HL-60 (cell line): ENCODE results near the gene IFI16.

Experiments used
- DNase-seq, 2 experiments: peaks; one replicate each; pipeline ENCODE4 v3.0.0-alpha.2; 2010 to 2020; ENCODE audit warnings: low read depth in 1 of 2, low spot score in 1 of 2
- H3K27ac ChIP-seq: fragments of 250-450 bp; sonication (Bioruptor Pico); replicated peaks from 2 replicates; pipeline ENCODE4 v1.5.1; 2020; ENCODE audit warnings: mild to moderate bottlenecking, moderate library complexity
- H3K27me3 ChIP-seq: fragments of 250-450 bp; sonication (Bioruptor Pico); 2 replicates; pipeline ENCODE4 v1.5.1; 2021; ENCODE audit warnings: mild to moderate bottlenecking, moderate library complexity; ENCODE audit not compliant: insufficient read depth, poor library complexity, severe bottlenecking
- H3K4me3 ChIP-seq: replicated peaks from 2 replicates; pipeline ENCODE4 v1.5.1; 2011; ENCODE audit warnings: mild to moderate bottlenecking, control low read depth, low read length; ENCODE audit not compliant: insufficient read depth
- GABPA ChIP-seq: IDR thresholded peaks from 2 replicates; pipeline ENCODE4 v1.6.1; 2012; ENCODE audit warnings: low read depth
- POLR2AphosphoS5 ChIP-seq: IDR thresholded peaks from 2 replicates; pipeline ENCODE4 v1.6.1; 2012; ENCODE audit warnings: low read depth
- SPI1 ChIP-seq: IDR thresholded peaks from 2 replicates; pipeline ENCODE4 v1.6.1; 2012; ENCODE audit warnings: low read depth, mild to moderate bottlenecking, borderline replicate concordance
- TF ChIP-seq, protein P1 (sequence below): IDR thresholded peaks from one replicate; pipeline ENCODE4 v1.5.1; 2011; ENCODE audit warnings: low read length, control low read depth, inconsistent platforms; ENCODE audit not compliant: insufficient read depth
- TF ChIP-seq, protein P2 (sequence below): IDR thresholded peaks from 2 replicates; pipeline ENCODE4 v1.6.1; 2012; ENCODE audit warnings: low read depth; ENCODE audit not compliant: insufficient replicate concordance

Gene IFI16

DNA sequence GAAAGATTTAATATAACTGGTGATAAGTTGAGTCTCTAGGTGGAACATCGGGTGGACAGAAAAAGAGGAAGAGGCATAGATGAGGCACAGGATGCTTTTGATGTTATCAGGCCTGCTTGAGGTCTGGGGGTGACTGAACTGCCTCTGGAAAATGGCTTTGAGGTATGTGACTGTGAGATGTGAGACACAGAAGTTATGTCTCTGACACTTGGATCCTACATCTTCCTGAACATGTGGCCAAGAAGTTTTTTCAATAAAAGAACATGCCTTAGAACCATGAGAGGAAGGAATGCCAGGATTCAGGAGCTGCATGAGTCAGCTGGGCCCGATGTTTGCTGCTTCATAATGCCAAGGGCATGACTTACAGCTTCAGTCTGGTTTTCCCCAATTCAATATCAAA, 78.3 kb downstream of the IFI16 start:
- TF ChIP-seq SPI1 = peak; percentile 98
- TF ChIP-seq, protein P1, sequence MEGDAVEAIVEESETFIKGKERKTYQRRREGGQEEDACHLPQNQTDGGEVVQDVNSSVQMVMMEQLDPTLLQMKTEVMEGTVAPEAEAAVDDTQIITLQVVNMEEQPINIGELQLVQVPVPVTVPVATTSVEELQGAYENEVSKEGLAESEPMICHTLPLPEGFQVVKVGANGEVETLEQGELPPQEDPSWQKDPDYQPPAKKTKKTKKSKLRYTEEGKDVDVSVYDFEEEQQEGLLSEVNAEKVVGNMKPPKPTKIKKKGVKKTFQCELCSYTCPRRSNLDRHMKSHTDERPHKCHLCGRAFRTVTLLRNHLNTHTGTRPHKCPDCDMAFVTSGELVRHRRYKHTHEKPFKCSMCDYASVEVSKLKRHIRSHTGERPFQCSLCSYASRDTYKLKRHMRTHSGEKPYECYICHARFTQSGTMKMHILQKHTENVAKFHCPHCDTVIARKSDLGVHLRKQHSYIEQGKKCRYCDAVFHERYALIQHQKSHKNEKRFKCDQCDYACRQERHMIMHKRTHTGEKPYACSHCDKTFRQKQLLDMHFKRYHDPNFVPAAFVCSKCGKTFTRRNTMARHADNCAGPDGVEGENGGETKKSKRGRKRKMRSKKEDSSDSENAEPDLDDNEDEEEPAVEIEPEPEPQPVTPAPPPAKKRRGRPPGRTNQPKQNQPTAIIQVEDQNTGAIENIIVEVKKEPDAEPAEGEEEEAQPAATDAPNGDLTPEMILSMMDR = no peak
- TF ChIP-seq GABPA = no peak
- TF ChIP-seq, protein P2, sequence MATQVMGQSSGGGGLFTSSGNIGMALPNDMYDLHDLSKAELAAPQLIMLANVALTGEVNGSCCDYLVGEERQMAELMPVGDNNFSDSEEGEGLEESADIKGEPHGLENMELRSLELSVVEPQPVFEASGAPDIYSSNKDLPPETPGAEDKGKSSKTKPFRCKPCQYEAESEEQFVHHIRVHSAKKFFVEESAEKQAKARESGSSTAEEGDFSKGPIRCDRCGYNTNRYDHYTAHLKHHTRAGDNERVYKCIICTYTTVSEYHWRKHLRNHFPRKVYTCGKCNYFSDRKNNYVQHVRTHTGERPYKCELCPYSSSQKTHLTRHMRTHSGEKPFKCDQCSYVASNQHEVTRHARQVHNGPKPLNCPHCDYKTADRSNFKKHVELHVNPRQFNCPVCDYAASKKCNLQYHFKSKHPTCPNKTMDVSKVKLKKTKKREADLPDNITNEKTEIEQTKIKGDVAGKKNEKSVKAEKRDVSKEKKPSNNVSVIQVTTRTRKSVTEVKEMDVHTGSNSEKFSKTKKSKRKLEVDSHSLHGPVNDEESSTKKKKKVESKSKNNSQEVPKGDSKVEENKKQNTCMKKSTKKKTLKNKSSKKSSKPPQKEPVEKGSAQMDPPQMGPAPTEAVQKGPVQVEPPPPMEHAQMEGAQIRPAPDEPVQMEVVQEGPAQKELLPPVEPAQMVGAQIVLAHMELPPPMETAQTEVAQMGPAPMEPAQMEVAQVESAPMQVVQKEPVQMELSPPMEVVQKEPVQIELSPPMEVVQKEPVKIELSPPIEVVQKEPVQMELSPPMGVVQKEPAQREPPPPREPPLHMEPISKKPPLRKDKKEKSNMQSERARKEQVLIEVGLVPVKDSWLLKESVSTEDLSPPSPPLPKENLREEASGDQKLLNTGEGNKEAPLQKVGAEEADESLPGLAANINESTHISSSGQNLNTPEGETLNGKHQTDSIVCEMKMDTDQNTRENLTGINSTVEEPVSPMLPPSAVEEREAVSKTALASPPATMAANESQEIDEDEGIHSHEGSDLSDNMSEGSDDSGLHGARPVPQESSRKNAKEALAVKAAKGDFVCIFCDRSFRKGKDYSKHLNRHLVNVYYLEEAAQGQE = no peak
- TF ChIP-seq POLR2AphosphoS5 = peak; percentile 55; the same call in 1 of the 2 replicates
- no peak overlapping the region for H3K4me3 ChIP-seq
- H3K27ac ChIP-seq = peak overlapping the region; percentile 91
- no peaks in the 10 kb centered on the region for H3K27me3 ChIP-seq
- peak in 1 of 2 experiments; percentile 74 for DNase-seq

- peak; percentile 19; the same call in 1 of the 2 replicates for TF ChIP-seq SPI1
- TF ChIP-seq GABPA = no peak
- peak overlapping the region; percentile 91 for H3K27ac ChIP-seq
- H3K27me3 ChIP-seq = no peaks in the 10 kb centered on the region
- peak; percentile 39 to 51 for DNase-seq
- no peak overlapping the region for H3K4me3 ChIP-seq
These were observed 79.0 kb downstream of the IFI16 start for GRCh38 chr1:159088546-159089183.

GRCh38 chr1:159089184-159089791, 79.6 kb downstream of the IFI16 start:
- peak in 1 of 2 experiments; percentile 41 for DNase-seq

DNA sequence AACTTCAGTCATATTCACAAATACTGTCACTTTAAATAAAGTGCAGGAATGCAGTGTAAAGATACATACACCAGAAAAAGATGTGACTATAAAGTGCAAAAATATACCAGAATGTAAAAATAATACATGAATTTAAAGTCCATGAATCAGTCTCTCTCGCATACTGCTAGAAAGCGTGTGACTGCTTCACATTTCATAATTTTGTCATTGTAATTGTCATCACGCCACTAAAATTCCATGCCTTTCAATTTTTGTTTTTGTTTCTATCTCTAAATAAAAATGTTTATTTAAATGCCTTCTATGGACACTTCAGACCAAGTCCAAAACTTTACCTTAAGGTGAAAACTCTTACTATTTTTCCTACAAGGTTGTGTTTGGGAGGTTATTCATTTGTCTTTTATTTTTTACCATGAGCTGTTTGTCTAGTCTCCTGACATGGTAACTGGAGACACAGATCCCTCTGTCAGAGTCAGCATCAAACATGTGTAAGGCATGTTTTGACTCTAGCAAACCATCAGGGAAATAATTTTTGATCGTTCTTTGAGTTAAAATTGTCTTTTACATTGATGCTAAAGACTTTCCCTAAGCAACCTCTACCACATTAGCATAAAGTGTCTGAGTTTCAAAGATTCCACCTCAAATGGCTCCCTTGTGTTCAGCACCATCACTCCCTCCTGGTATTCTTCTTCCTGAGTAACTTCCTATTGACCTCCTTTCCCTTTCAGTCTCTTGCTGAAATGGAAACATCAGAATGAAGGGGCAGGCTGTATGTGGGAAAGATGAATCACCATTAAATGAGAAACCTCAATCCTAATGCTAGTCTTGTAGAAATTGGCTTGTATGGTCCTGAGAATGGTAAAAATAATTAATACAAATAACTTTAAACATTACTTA, 80.8 kb downstream of the IFI16 start:
- Histone ChIP-seq H3K4me3 (no peak overlapping the region), H3K27me3 (no peaks in the 10 kb centered on the region), H3K27ac (peak overlapping the region; percentile 91)
- TF ChIP-seq, protein P1 = no peak
- no peak for TF ChIP-seq POLR2AphosphoS5
- no peak for TF ChIP-seq GABPA
- TF ChIP-seq, protein P2 = no peak
- no peak for TF ChIP-seq SPI1
- DNase-seq = no peak

More at GRCh38 chr1:159089184-159089791, 79.6 kb downstream of the IFI16 start:
- Histone ChIP-seq H3K4me3 (no peak overlapping the region), H3K27ac (peak overlapping the region; percentile 91), H3K27me3 (no peaks in the 10 kb centered on the region)
- TF ChIP-seq SPI1 = no peak
- TF ChIP-seq, protein P1 = peak; percentile 18
